Astrocyte (in vitro differentiated cells and primary cell): ENCODE measurements around the gene SLC31A1.

Experiments
- CTCF ChIP-seq: IDR thresholded peaks from 2 replicates; pipeline ENCODE4 v1.5.1; 2011; ENCODE audit warnings: low read depth, mild to moderate bottlenecking, inconsistent platforms, low read length, moderate library complexity; ENCODE audit not compliant: insufficient read depth
- EZH2 ChIP-seq: IDR thresholded peaks from 2 replicates; pipeline ENCODE4 v1.6.1; 2012; ENCODE audit warnings: mild to moderate bottlenecking, low read length, inconsistent platforms; ENCODE audit not compliant: insufficient read depth

GRCh38 chr9:113238202-113238858, 17.0 kb downstream of the SLC31A1 start:
- TF ChIP-seq CTCF, result no peak
- TF ChIP-seq EZH2, result no peak
